ENCODE results near the gene CD47. TPM values are rescaled to one million over a fixed set of nuclear protein-coding genes. Genes with fewer than 3 reads are reported as not detected.
A peak's percentile ranks its signal among the peaks of the same experiment; 100 is the strongest.

Gene CD47
- total and polyA plus RNA-seq, 10 of the 15 experiments (the other 5 are each of a cell fraction or from before 2014, with no cell fraction given), result 22.9 to 175 (median 81.1) TPM

DNA sequence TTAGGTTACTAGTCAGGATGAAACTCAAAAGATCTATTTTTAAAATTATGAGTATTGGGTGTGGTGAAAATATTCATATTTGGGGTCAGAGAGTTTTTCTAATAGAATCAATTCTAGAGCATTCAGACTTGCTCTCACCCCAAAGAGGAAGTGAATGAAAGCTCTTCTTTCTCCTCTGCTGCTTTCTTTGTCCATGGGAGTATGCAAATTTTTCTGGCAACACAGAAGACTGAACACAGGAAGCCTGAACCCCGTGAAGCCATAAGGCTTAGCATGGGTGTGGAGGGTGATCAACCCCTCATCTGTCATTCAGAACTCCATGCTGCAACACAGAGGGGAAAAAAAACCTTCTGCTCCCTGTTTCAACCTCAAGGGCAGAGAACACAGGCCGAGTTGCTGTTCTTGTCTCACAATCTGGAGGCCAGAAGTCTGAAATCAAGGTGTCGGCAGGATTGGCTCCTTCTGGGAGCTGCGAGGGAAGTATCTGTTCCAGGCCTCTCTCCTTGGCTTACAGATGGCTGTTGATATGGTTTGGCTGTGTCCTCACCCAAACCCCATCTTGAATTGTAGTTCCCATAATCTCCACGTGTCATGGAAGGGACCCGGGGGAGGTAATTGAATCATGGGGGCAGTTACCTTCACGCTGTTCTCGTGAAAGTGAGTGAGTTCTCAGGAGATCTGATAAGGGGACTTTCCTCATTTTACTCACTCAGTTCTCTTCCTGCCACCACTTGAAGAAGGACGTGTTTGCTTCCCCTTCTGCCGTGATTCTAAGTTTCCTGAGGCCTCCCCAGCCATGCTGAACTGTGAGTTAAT lies 33.7 kb upstream of the CD47 start (continued):
- TF ChIP-seq, protein P1, sequence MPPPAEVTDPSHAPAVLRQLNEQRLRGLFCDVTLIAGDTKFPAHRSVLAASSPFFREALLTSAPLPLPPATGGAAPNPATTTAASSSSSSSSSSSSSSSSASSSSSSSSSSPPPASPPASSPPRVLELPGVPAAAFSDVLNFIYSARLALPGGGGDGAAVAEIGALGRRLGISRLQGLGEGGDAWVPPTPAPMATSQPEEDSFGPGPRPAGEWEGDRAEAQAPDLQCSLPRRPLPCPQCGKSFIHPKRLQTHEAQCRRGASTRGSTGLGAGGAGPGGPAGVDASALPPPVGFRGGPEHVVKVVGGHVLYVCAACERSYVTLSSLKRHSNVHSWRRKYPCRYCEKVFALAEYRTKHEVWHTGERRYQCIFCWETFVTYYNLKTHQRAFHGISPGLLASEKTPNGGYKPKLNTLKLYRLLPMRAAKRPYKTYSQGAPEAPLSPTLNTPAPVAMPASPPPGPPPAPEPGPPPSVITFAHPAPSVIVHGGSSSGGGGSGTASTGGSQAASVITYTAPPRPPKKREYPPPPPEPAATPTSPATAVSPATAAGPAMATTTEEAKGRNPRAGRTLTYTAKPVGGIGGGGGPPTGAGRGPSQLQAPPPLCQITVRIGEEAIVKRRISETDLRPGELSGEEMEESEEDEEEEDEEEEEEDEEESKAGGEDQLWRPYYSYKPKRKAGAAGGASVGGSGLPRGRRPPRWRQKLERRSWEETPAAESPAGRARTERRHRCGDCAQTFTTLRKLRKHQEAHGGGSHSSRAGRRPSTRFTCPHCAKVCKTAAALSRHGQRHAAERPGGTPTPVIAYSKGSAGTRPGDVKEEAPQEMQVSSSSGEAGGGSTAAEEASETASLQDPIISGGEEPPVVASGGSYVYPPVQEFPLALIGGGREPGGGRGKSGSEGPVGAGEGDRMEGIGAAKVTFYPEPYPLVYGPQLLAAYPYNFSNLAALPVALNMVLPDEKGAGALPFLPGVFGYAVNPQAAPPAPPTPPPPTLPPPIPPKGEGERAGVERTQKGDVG (CRISPR knock-in tag; IDR thresholded peaks at IDR 0.05), result no peak
- TF ChIP-seq SREBF1 (IDR thresholded peaks at IDR 0.05; ENCODE audit: low read length) (peak; percentile 79; the same call in 1 of the 2 replicates), EP300 (IDR thresholded peaks at IDR 0.05; ENCODE audit: borderline replicate concordance in 1 of 2, control insufficient read depth in 1 of 2, low read depth in 2 of 2, low read length in 2 of 2) (peak; percentile 54 to 68; a peak in 2 of 4 replicates), NKRF (conservative IDR thresholded peaks at IDR 0.05) (peak; percentile 79), TCF3 (IDR thresholded peaks at IDR 0.05; ENCODE audit: borderline replicate concordance, insufficient read depth, low read depth, low read length) (peak; percentile 45; the same call in 1 of the 2 replicates), BCL11A (IDR thresholded peaks at IDR 0.05; ENCODE audit: low read depth, low read length) (peak; percentile 61; the same call in 1 of the 2 replicates), SMARCA5 (IDR thresholded peaks at IDR 0.05) (peak; percentile 88), SUZ12 (IDR thresholded peaks at IDR 0.05; ENCODE audit: unreplicated experiment) (no peak)
- TF ChIP-seq, protein P2, sequence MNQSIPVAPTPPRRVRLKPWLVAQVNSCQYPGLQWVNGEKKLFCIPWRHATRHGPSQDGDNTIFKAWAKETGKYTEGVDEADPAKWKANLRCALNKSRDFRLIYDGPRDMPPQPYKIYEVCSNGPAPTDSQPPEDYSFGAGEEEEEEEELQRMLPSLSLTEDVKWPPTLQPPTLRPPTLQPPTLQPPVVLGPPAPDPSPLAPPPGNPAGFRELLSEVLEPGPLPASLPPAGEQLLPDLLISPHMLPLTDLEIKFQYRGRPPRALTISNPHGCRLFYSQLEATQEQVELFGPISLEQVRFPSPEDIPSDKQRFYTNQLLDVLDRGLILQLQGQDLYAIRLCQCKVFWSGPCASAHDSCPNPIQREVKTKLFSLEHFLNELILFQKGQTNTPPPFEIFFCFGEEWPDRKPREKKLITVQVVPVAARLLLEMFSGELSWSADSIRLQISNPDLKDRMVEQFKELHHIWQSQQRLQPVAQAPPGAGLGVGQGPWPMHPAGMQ (IDR thresholded peaks at IDR 0.05; ENCODE audit: borderline replicate concordance), result no peak
- TF ChIP-seq, protein P3, sequence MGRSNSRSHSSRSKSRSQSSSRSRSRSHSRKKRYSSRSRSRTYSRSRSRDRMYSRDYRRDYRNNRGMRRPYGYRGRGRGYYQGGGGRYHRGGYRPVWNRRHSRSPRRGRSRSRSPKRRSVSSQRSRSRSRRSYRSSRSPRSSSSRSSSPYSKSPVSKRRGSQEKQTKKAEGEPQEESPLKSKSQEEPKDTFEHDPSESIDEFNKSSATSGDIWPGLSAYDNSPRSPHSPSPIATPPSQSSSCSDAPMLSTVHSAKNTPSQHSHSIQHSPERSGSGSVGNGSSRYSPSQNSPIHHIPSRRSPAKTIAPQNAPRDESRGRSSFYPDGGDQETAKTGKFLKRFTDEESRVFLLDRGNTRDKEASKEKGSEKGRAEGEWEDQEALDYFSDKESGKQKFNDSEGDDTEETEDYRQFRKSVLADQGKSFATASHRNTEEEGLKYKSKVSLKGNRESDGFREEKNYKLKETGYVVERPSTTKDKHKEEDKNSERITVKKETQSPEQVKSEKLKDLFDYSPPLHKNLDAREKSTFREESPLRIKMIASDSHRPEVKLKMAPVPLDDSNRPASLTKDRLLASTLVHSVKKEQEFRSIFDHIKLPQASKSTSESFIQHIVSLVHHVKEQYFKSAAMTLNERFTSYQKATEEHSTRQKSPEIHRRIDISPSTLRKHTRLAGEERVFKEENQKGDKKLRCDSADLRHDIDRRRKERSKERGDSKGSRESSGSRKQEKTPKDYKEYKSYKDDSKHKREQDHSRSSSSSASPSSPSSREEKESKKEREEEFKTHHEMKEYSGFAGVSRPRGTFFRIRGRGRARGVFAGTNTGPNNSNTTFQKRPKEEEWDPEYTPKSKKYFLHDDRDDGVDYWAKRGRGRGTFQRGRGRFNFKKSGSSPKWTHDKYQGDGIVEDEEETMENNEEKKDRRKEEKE (IDR thresholded peaks at IDR 0.05), result no peak
- TF ChIP-seq, protein P4, sequence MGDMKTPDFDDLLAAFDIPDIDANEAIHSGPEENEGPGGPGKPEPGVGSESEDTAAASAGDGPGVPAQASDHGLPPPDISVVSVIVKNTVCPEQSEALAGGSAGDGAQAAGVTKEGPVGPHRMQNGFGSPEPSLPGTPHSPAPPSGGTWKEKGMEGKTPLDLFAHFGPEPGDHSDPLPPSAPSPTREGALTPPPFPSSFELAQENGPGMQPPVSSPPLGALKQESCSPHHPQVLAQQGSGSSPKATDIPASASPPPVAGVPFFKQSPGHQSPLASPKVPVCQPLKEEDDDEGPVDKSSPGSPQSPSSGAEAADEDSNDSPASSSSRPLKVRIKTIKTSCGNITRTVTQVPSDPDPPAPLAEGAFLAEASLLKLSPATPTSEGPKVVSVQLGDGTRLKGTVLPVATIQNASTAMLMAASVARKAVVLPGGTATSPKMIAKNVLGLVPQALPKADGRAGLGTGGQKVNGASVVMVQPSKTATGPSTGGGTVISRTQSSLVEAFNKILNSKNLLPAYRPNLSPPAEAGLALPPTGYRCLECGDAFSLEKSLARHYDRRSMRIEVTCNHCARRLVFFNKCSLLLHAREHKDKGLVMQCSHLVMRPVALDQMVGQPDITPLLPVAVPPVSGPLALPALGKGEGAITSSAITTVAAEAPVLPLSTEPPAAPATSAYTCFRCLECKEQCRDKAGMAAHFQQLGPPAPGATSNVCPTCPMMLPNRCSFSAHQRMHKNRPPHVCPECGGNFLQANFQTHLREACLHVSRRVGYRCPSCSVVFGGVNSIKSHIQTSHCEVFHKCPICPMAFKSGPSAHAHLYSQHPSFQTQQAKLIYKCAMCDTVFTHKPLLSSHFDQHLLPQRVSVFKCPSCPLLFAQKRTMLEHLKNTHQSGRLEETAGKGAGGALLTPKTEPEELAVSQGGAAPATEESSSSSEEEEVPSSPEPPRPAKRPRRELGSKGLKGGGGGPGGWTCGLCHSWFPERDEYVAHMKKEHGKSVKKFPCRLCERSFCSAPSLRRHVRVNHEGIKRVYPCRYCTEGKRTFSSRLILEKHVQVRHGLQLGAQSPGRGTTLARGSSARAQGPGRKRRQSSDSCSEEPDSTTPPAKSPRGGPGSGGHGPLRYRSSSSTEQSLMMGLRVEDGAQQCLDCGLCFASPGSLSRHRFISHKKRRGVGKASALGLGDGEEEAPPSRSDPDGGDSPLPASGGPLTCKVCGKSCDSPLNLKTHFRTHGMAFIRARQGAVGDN (IDR thresholded peaks at IDR 0.05), result peak; percentile 73
- TF ChIP-seq, protein P5, sequence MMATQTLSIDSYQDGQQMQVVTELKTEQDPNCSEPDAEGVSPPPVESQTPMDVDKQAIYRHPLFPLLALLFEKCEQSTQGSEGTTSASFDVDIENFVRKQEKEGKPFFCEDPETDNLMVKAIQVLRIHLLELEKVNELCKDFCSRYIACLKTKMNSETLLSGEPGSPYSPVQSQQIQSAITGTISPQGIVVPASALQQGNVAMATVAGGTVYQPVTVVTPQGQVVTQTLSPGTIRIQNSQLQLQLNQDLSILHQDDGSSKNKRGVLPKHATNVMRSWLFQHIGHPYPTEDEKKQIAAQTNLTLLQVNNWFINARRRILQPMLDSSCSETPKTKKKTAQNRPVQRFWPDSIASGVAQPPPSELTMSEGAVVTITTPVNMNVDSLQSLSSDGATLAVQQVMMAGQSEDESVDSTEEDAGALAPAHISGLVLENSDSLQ (IDR thresholded peaks at IDR 0.05), result peak; percentile 88
